Iris pigment epithelial cell (primary cell): ENCODE data around the gene RPL12.

Experiments used
- DNase-seq: peaks from one replicate; pipeline ENCODE4 v3.0.0-alpha.2; 2011; ENCODE audit warnings: low read depth

The RPL12 gene

GRCh38 chr9:127450830-127451607, at the start of gene RPL12, which contains the start of gene LRSAM1:
TSS of gene RPL12 (minus strand) at chr9:127451406. CDS start at chr9:127451317, 89 bp downstream.
TSS of gene LRSAM1 (plus strand) at chr9:127451510. CDS start at chr9:127454528, 3,018 bp downstream.
- DNase-seq: peak; percentile 89

- DNase-seq: no peak
Observed at GRCh38 chr9:127500862-127501261, 49.7 kb upstream of the RPL12 start.

GRCh38 chr9:127500399-127500798, 49.2 kb upstream of the RPL12 start:
- DNase-seq: no peak

GRCh38 chr9:127498298-127498697, 47.1 kb upstream of the RPL12 start:
- DNase-seq: no peak

- no peak for DNase-seq
Observed at GRCh38 chr9:127497656-127498290, 46.6 kb upstream of the RPL12 start.

GRCh38 chr9:127496974-127497373, 45.8 kb upstream of the RPL12 start:
- DNase-seq: no peak

GRCh38 chr9:127495884-127496555, 44.8 kb upstream of the RPL12 start:
- DNase-seq: no peak

GRCh38 chr9:127494304-127494702, 43.1 kb upstream of the RPL12 start:
- no peak for DNase-seq

- no peak for DNase-seq
Observed at GRCh38 chr9:127493592-127494303, 42.5 kb upstream of the RPL12 start.

GRCh38 chr9:127492616-127493015, 41.4 kb upstream of the RPL12 start:
- no peak for DNase-seq

- DNase-seq: no peak
Observed at GRCh38 chr9:127491516-127491915, 40.3 kb upstream of the RPL12 start.

- no peak for DNase-seq
Observed at GRCh38 chr9:127490535-127491230, 39.5 kb upstream of the RPL12 start.

GRCh38 chr9:127489471-127490115, 38.4 kb upstream of the RPL12 start:
- no peak for DNase-seq

GRCh38 chr9:127488946-127489345, 37.7 kb upstream of the RPL12 start:
- no peak for DNase-seq

- DNase-seq: no peak
Observed at GRCh38 chr9:127485995-127486394, 34.8 kb upstream of the RPL12 start.

GRCh38 chr9:127482662-127483061, 31.5 kb upstream of the RPL12 start:
- no peak for DNase-seq

GRCh38 chr9:127479507-127480081, 28.4 kb upstream of the RPL12 start:
- no peak for DNase-seq

- DNase-seq: no peak
Observed at GRCh38 chr9:127474592-127474991, 23.4 kb upstream of the RPL12 start.

- no peak for DNase-seq
Observed at GRCh38 chr9:127473932-127474331, 22.7 kb upstream of the RPL12 start.

- DNase-seq: no peak
Observed at GRCh38 chr9:127473501-127473900, 22.3 kb upstream of the RPL12 start.

- DNase-seq: no peak
Observed at GRCh38 chr9:127470662-127471061, 19.5 kb upstream of the RPL12 start.
